CD4-positive, CD25-positive, alpha-beta regulatory T cell (primary cell): Measurements from ENCODE around the gene CARD16. TPM values are rescaled to one million over a fixed set of nuclear protein-coding genes. Genes with fewer than 3 reads are reported as not detected.
"Not testable (repeated sequence)": the region's sequence is repeated elsewhere in the genome, so short reads cannot be mapped to it uniquely, and the experiment has no call there.

ENCODE experiments used
- ATAC-seq, 2 donors: fragments of 150-1000 bp; cut with Tn5 transposase; one replicate each; pipeline ENCODE4 v1.10.0; 2021; ENCODE audit warnings: low read depth in 2 of 2, moderate number of reproducible peaks in 2 of 2, moderate library complexity in 1 of 2
- DNase-seq, 3 donors: peaks; one replicate each; pipeline versions ENCODE4 v3.0.0 to v3.0.0-alpha.2; 2012 to 2022; ENCODE audit warnings: mixed read lengths in 1 of 3
- H3K27ac ChIP-seq: one replicate; pipeline ENCODE4 v1.7.0; 2013; ENCODE audit warnings: mild to moderate bottlenecking, low read length; ENCODE audit not compliant: insufficient read depth, poor library complexity, severe bottlenecking
- H3K27me3 ChIP-seq: one replicate; pipeline ENCODE4 v1.7.0; 2013; ENCODE audit warnings: low read length; ENCODE audit not compliant: control insufficient read depth, insufficient read depth
- H3K36me3 ChIP-seq: one replicate; pipeline ENCODE4 v1.7.0; 2013; ENCODE audit warnings: mild to moderate bottlenecking, low read length, moderate library complexity; ENCODE audit not compliant: control insufficient read depth, insufficient read depth
- H3K4me1 ChIP-seq: 2 replicates; pipeline ENCODE4 v1.7.0; 2013; ENCODE audit warnings: mild to moderate bottlenecking, low read length; ENCODE audit not compliant: insufficient read depth, control insufficient read depth, poor library complexity, severe bottlenecking
- H3K4me3 ChIP-seq: one replicate; pipeline ENCODE4 v1.7.0; 2013; ENCODE audit warnings: low read depth, mild to moderate bottlenecking, low read length, moderate library complexity
- H3K9me3 ChIP-seq, 2 experiments: 1 replicate in 1 of 2; 2 replicates in 1 of 2; pipeline ENCODE4 v1.7.0; 2013; ENCODE audit warnings: low read length in 2 of 2, mild to moderate bottlenecking in 1 of 2, moderate library complexity in 1 of 2; ENCODE audit not compliant: control insufficient read depth in 2 of 2
- H3K27ac Mint-ChIP-seq, 3 donors: one replicate each; pipeline ENCODE4 v1.8.0; 2020 to 2022; ENCODE audit warnings: mild to moderate bottlenecking in 3 of 3, mixed read lengths in 3 of 3, moderate library complexity in 2 of 3
- H3K27me3 Mint-ChIP-seq: one replicate; pipeline ENCODE4 v1.8.0; 2022; ENCODE audit warnings: mild to moderate bottlenecking, mixed read lengths
- H3K36me3 Mint-ChIP-seq: one replicate; pipeline ENCODE4 v1.8.0; 2020; ENCODE audit warnings: mixed read lengths
- H3K4me1 Mint-ChIP-seq, 4 donors: one replicate each; pipeline ENCODE4 v1.8.0; 2020 to 2022; ENCODE audit warnings: mixed read lengths in 4 of 4, mild to moderate bottlenecking in 1 of 4
- H3K4me3 Mint-ChIP-seq, 4 donors: one replicate each; pipeline ENCODE4 v1.8.0; 2020 to 2022; ENCODE audit warnings: mild to moderate bottlenecking in 4 of 4, mixed read lengths in 4 of 4, moderate library complexity in 3 of 4
- H3K9me3 Mint-ChIP-seq, 7 donors: one replicate each; pipeline ENCODE4 v1.8.0; 2020 to 2022; ENCODE audit warnings: mixed read lengths in 7 of 7, mild to moderate bottlenecking in 3 of 7, moderate library complexity in 2 of 7
- polyA plus RNA-seq, 4 donors: library from polyadenylated mRNA; unstranded; fragments of 300-500 nt; fragmentation: Illumina TruSeq; gene quantifications; one replicate each; pipeline ENCODE4 v1.2.3, GENCODE V29; 2021
- total RNA-seq: library from RNA; stranded (reverse); gene quantifications from one replicate; pipeline ENCODE4 v1.2.3, GENCODE V29; 2022

Gene CARD16
- total and polyA plus RNA-seq, 5 donors from 2014 or later: 109 to 445 (median 341) TPM

DNA sequence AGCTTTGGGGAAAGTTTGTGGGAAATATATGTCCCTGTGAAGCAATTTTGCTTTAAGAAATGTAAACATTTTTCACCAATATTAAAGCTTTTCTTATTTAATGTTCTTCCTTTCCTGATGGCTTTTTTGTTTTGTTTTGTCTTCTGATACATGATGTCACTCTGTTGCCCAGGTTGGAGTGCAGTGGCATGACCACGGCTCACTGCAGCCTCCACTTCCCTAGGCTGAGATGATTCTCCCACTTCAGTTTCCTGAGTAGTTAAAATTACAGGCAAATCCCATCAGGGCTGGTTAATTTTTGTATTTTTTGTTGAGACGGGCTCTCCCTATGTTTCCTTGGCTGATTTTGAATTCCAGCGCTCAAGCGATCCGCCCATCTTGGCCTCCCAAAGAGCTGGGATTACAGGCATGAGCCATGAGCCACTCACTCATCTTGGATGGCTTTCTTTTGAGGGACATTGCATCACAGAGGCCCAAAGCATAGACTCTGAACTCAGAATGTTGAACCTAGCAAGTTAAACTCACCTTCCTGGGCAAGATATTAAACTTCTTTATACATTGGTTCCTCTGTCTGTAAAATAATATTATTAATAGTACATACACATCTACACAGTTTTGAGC is 651 bp upstream of the CARD16 start:
- Histone ChIP-seq H3K4me3 (peak overlapping the region; percentile 97), H3K9me3 (no peaks in the 10 kb centered on the region), H3K27me3 (no peaks in the 10 kb centered on the region), H3K27ac (peak overlapping the region; percentile 75), H3K36me3 (peaks cover 12% of the 10 kb centered on the region), H3K4me1 (peaks cover 42% of the 10 kb centered on the region)
- Mint-ChIP-seq H3K9me3 (peaks cover 0 to 2% (median 0%) of the 10 kb centered on the region in 7 donors), H3K4me3 (peak overlapping the region; percentile 93 to 99 (median 98)), H3K4me1 (peaks cover 34 to 58% (median 49%) of the 10 kb centered on the region in 4 donors), H3K36me3 (peaks cover 21% of the 10 kb centered on the region), H3K27me3 (no peaks in the 10 kb centered on the region), H3K27ac (peak overlapping the region; percentile 84 to 100 (median 95))
- DNase-seq (no peak), ATAC-seq (no peak)

DNA sequence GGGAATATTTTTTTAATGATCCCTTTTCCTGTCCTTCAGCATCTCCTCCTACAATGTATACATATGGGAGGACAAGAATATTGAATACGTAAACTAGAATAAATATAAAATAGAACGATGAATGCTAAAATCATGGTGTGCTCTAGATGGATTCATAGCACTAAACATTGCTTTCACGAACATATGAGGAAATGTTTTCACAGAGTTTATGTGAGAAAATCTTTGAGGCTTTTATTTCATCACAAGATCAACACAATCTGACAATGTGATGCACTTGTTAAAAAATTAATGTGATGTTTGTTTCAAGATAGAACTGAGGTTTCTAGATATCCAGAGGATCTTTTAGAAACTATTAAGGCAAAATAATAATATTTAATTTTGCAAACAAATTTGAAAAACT is 3.0 kb downstream of the CARD16 start:
- DNase-seq: no peak
- Histone ChIP-seq H3K4me3 (peak overlapping the region; percentile 97), H3K36me3 (peaks cover 37% of the 10 kb centered on the region), H3K4me1 (peaks cover 41% of the 10 kb centered on the region), H3K27ac (no peak overlapping the region), H3K27me3 (no peaks in the 10 kb centered on the region), H3K9me3 (no peaks in the 10 kb centered on the region)
- no peak for ATAC-seq
- Mint-ChIP-seq H3K27me3 (no peaks in the 10 kb centered on the region), H3K9me3 (peaks cover 0 to 2% (median 0%) of the 10 kb centered on the region in 7 donors), H3K36me3 (peaks cover 42% of the 10 kb centered on the region), H3K4me1 (peaks cover 41 to 68% (median 52%) of the 10 kb centered on the region in 4 donors), H3K27ac (peak overlapping the region in 1 of 3 donors; percentile 55), H3K4me3 (peak overlapping the region; percentile 45 to 99 (median 96))

DNA sequence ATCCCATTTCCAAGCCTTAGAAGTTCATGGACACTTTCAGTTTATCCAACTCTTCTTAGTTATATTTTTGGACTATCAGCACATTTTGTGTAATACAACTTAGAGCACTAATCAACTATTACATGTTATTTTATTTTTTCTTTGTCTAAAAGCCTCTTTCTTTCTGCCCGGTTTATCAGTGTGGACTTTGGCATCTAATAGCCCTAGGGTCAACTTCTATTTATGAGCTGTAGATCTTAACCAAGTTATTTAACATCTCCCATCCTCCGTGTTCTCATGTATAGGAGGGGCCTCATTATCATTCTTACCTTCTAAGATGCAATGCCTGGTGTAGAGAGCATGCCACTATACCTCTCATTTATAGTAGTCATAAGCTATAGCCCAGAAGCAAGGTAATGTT is 4.4 kb downstream of the CARD16 start:
- H3K27ac Mint-ChIP-seq: no peak overlapping the region
- H3K36me3 ChIP-seq: peaks cover 37% of the 10 kb centered on the region
- H3K9me3 ChIP-seq: no peaks in the 10 kb centered on the region
- H3K36me3 Mint-ChIP-seq: peaks cover 50% of the 10 kb centered on the region
- no peak for ATAC-seq
- peaks cover 0 to 2% (median 1%) of the 10 kb centered on the region in 7 donors for H3K9me3 Mint-ChIP-seq
- H3K4me1 Mint-ChIP-seq: peaks cover 31 to 64% (median 49%) of the 10 kb centered on the region in 4 donors
- peak overlapping the region; percentile 97 for H3K4me3 ChIP-seq
- H3K4me3 Mint-ChIP-seq: peak overlapping the region in 3 of 4 donors; percentile 2 to 93 (median 70)
- DNase-seq: no peak
- H3K4me1 ChIP-seq: peaks cover 29% of the 10 kb centered on the region
- no peaks in the 10 kb centered on the region for H3K27me3 ChIP-seq
- H3K27me3 Mint-ChIP-seq: no peaks in the 10 kb centered on the region
- H3K27ac ChIP-seq: no peak overlapping the region

DNA sequence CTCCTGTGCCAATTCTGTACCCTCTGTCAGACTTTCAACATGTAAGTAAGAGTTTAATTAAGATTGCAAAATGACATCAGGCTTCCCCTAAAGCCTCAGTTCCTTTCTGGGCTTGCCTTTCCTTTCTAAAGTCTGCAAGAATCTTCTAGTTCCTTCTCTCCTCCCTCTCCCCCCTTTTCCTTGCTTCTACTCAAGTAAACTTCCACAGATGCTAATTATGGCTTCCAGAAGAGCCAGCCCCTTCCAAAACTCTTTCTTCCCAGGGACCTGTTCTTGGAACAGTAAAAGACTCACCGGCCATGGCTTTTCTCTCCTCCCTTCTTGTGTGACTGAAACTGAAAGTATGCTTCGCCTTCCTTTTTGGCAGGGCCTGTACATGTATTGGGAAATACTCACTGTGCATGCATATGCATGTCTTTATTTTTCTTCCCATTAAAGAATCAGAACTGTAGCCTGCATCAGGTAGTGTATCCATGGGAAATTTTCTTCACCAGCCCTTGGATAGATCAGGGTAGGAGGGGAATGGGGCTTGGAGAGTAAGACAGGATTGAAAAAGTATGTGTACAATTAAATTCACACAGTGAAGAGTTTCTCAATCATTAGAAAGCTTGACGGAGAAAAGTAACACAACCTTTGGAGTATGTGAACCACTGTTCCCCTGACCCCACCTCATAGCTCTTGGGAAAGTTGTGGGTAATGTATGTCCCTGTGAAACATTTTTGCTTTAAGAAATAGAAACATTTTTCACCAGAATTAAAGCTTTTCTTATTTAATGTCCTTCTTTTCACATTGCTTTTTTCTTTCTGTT is 10.1 kb downstream of the CARD16 start, which contains the start of gene CASP1:
CASP1 (minus strand) TSS at position 332 of the 808 bp plus-strand sequence; CDS start at position 301, 31 bp downstream.
- peaks cover 0 to 2% (median 0%) of the 10 kb centered on the region in 7 donors for H3K9me3 Mint-ChIP-seq
- H3K36me3 Mint-ChIP-seq: peaks cover 41% of the 10 kb centered on the region
- peaks cover 34% of the 10 kb centered on the region for H3K4me1 ChIP-seq
- H3K27me3 ChIP-seq: no peaks in the 10 kb centered on the region
- H3K4me3 Mint-ChIP-seq: peak within 1 kb of the TSS; percentile 93 to 99 (median 94)
- H3K27me3 Mint-ChIP-seq: no peaks in the 10 kb centered on the region
- H3K27ac ChIP-seq: peak within 1 kb of the TSS; percentile 64
- H3K4me3 ChIP-seq: peak within 1 kb of the TSS; percentile 96
- H3K27ac Mint-ChIP-seq: peak within 1 kb of the TSS; percentile 92 to 100 (median 96)
- H3K36me3 ChIP-seq: peaks cover 31% of the 10 kb centered on the region
- DNase-seq: peak in 2 of 3 donors; percentile 42 to 69
- peak; percentile 78 to 81 for ATAC-seq
- H3K4me1 Mint-ChIP-seq: peaks cover 28 to 59% (median 49%) of the 10 kb centered on the region in 4 donors
- no peaks in the 10 kb centered on the region for H3K9me3 ChIP-seq

DNA sequence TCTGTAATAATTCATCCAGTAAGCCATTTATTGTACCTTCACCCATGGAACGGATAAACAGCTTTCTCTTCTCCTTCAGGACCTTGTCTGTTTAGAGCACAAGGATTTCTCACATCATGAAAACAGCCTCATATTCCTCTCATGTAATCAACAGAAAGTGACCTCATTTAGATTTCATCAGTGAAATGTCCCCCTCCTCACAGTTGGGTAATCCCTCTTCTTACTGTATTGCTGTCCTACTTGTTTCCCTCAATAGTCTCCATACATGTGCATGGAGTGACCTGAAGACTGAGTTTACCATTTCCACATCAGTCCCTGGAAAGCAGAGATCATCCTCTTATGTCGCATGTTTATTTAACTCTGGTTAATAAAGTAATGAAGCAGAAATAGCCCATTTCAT is 10.7 kb downstream of the CARD16 start:
- Histone ChIP-seq H3K27ac (peak overlapping the region; percentile 64), H3K4me3 (peak overlapping the region; percentile 96), H3K4me1 (peaks cover 34% of the 10 kb centered on the region), H3K36me3 (peaks cover 31% of the 10 kb centered on the region)
- H3K9me3 Mint-ChIP-seq, H3K27me3 Mint-ChIP-seq, DNase-seq, H3K27me3 ChIP-seq, ATAC-seq, H3K9me3 ChIP-seq: not testable (repeated sequence)
- Mint-ChIP-seq H3K27ac (peak overlapping the region; percentile 92 to 100 (median 96)), H3K4me3 (peak overlapping the region; percentile 93 to 99 (median 94)), H3K36me3 (peaks cover 44% of the 10 kb centered on the region), H3K4me1 (peaks cover 24 to 62% (median 50%) of the 10 kb centered on the region in 4 donors)

DNA sequence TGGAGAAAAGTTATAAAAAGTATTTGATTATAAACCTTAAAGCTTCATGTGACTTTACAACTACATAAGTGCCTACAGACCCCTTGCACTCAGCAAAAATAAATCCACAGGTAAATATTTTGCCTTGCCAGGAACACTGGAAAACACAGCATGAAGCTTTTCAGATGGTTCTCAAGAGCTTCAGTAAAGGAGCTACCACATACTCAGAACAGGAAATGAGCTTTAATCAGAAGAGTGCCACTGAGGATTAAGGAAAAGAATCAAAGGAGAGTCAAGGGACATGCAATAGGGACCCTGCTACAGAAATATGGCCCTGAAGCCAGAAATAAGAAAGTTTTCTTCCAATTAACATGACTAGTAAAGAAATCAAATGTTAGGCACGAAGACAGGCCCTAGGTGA is 11.4 kb downstream of the CARD16 start:
- ATAC-seq: peak; percentile 41 to 58

DNA sequence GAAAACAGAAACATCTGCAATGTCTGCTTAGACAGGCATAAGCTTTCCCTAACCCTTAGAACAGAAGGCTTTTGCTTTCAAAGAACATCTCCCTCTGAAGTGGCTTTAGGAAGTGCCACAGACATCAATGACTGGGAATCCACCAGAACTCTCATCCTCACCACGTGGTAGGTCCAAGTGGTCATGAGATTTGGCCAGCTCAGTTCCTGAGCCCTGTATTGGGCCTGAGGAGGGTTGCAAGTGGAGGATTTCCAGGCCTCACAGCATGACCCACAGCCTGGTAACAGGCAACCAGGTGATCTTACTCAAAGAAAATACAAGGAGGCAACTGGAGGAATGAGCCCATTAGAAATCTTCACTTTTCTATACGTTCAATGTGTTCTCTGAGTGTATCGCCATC is 11.8 kb downstream of the CARD16 start:
- peaks cover 32% of the 10 kb centered on the region for H3K36me3 ChIP-seq
- no peak for DNase-seq
- peak overlapping the region; percentile 93 to 99 (median 94) for H3K4me3 Mint-ChIP-seq
- H3K4me1 Mint-ChIP-seq: peaks cover 25 to 71% (median 57%) of the 10 kb centered on the region in 4 donors
- no peaks in the 10 kb centered on the region for H3K27me3 ChIP-seq
- H3K27ac Mint-ChIP-seq: peak overlapping the region; percentile 84 to 96 (median 92)
- no peaks in the 10 kb centered on the region for H3K27me3 Mint-ChIP-seq
- H3K9me3 ChIP-seq: no peaks in the 10 kb centered on the region
- H3K9me3 Mint-ChIP-seq: peaks cover 0 to 2% (median 0%) of the 10 kb centered on the region in 7 donors
- H3K4me3 ChIP-seq: peak overlapping the region; percentile 96
- peak overlapping the region; percentile 55 for H3K27ac ChIP-seq
- H3K4me1 ChIP-seq: peaks cover 37% of the 10 kb centered on the region
- peaks cover 51% of the 10 kb centered on the region for H3K36me3 Mint-ChIP-seq
- no peak for ATAC-seq

More for the DNA sequence above, 11.4 kb downstream of the CARD16 start:
- Mint-ChIP-seq H3K36me3 (peaks cover 50% of the 10 kb centered on the region), H3K27ac (peak overlapping the region; percentile 84 to 96 (median 92)), H3K27me3 (no peaks in the 10 kb centered on the region), H3K4me3 (peak overlapping the region; percentile 93 to 99 (median 94)), H3K4me1 (peaks cover 27 to 68% (median 54%) of the 10 kb centered on the region in 4 donors), H3K9me3 (peaks cover 0 to 2% (median 0%) of the 10 kb centered on the region in 7 donors)
- peaks cover 32% of the 10 kb centered on the region for H3K36me3 ChIP-seq
- peak overlapping the region; percentile 55 for H3K27ac ChIP-seq
- no peaks in the 10 kb centered on the region for H3K27me3 ChIP-seq
- peaks cover 34% of the 10 kb centered on the region for H3K4me1 ChIP-seq
- H3K4me3 ChIP-seq: peak overlapping the region; percentile 96
- peak in 1 of 3 donors; percentile 25 for DNase-seq
- no peaks in the 10 kb centered on the region for H3K9me3 ChIP-seq
